Astrocyte of the spinal cord (primary cell): Measurements from ENCODE around the gene CD58.

Experiments
- DNase-seq: peaks from one replicate; pipeline ENCODE4 v3.0.0; 2011; ENCODE audit warnings: low read depth, low spot score
- H3K4me3 ChIP-seq: 2 replicates; pipeline ENCODE4 v1.5.1; 2011; ENCODE audit warnings: low read depth, mild to moderate bottlenecking, low read length, moderate library complexity
- CTCF ChIP-seq: IDR thresholded peaks from 2 replicates; pipeline ENCODE4 v1.5.1; 2012; ENCODE audit warnings: low read depth, mild to moderate bottlenecking, low read length, inconsistent platforms
- in situ Hi-C: cut with HindIII; loops from 2 replicates; pipeline ENCODE4 v1.10.0; 2017; ENCODE audit warnings: low sequenced_read_pairs

The CD58 gene

GRCh38 chr1:116578581-116578980 lies 7.8 kb upstream of the CD58 start:
- no peak overlapping the region for H3K4me3 ChIP-seq
- TF ChIP-seq CTCF = no peak
- in situ Hi-C loops = no loop called here
- no peak for DNase-seq

GRCh38 chr1:116577759-116578314 lies 7.0 kb upstream of the CD58 start:
- no peak for DNase-seq
- in situ Hi-C loops = no loop called here
- TF ChIP-seq CTCF = no peak
- H3K4me3 ChIP-seq = no peak overlapping the region

- TF ChIP-seq CTCF = peak; percentile 91
- DNase-seq = peak; percentile 72
- in situ Hi-C loops = no loop called here
- no peak overlapping the region for H3K4me3 ChIP-seq
Observed at GRCh38 chr1:116574581-116575291, 3.9 kb upstream of the CD58 start.

- no peak overlapping the region for H3K4me3 ChIP-seq
- no peak for TF ChIP-seq CTCF
- in situ Hi-C loops = no loop called here
- no peak for DNase-seq
Observed at GRCh38 chr1:116573431-116574095, 2.7 kb upstream of the CD58 start.

GRCh38 chr1:116572771-116573430 lies 2.1 kb upstream of the CD58 start:
- no peak overlapping the region for H3K4me3 ChIP-seq
- no peak for DNase-seq
- in situ Hi-C loops = no loop called here
- TF ChIP-seq CTCF = no peak

GRCh38 chr1:116572099-116572498 lies 1.3 kb upstream of the CD58 start:
- no peak overlapping the region for H3K4me3 ChIP-seq
- no peak for DNase-seq
- no peak for TF ChIP-seq CTCF
- in situ Hi-C loops = no loop called here
